Spleen (tissue), 7 donors: ENCODE results near the gene B4GALT2.

ENCODE experiments used
- CTCF ChIP-seq, 11 experiments: fragments of 200-600 bp in 7 of 11; fragments of 450-650 bp in 4 of 11; sonication (generic) in 4 of 11; IDR thresholded peaks in 8 of 11; conservative IDR thresholded peaks in 3 of 11; 1 replicate in 7 of 11; 2 replicates in 4 of 11; pipeline versions ENCODE4 v1.4.0 to v1.8.0; 2016 to 2021; ENCODE audit warnings: antibody characterized with exemption in 11 of 11, inconsistent platforms in 4 of 11, mild to moderate bottlenecking in 1 of 11
- POLR2A ChIP-seq, 3 donors: fragments of 450-650 bp; IDR thresholded peaks; one replicate each; pipeline ENCODE4 v1.5.1; 2017; ENCODE audit warnings: antibody characterized with exemption in 3 of 3, mild to moderate bottlenecking in 1 of 3
- donor health status: DM: no; HTN: no; CAD: no; lungs with moderate emphysema.
- donor health status: DM: no; HTN: no; CAD: no.
- donor health status: DM: no; HTN: no; CAD: no.

GRCh38 chr1:43973981-43974442 lies 5.0 kb upstream of the B4GALT2 start:
- TF ChIP-seq POLR2A (IDR thresholded peaks at IDR 0.05) (no peak), CTCF (IDR thresholded peaks at IDR 0.05 in 8 of 11, conservative IDR thresholded peaks at IDR 0.05 in 3 of 11) (no peak)
